H1 (cell line): ENCODE results near the gene TTC27. TPM values are rescaled to one million over a fixed set of nuclear protein-coding genes. Genes with fewer than 3 reads are reported as not detected.

Experiments used
- CTCF ChIA-PET: fragments of 300-600 bp; sonication (Branson Sonifier 250); formaldehyde crosslinking; loops from one replicate; lab custom pipeline; 2021; ENCODE audit not compliant: partially characterized antibody; lab: Charles Lee
- POLR2A ChIA-PET: fragments of 300-600 bp; sonication (Branson Sonifier 250); formaldehyde crosslinking; loops from one replicate; lab custom pipeline; 2021; ENCODE audit warnings: inconsistent platforms; ENCODE audit not compliant: partially characterized antibody; lab: Charles Lee
- DNase-seq, 2 experiments: peaks; one replicate each; pipeline versions ENCODE4 v3.0.0 to v3.0.0-alpha.2; 2010 to 2022; ENCODE audit warnings: low spot score in 2 of 2, low read depth in 1 of 2, mixed read lengths in 1 of 2
- FAIRE-seq: peaks from 2 replicates; lab custom pipeline; 2011; peaks lifted over from hg19 to GRCh38; lab: Jason Lieb, UNC
- H2AFZ ChIP-seq: 2 replicates; pipeline ENCODE4 v1.8.1; 2012; ENCODE audit warnings: low read length, inconsistent platforms
- H2AK5ac ChIP-seq: 2 replicates; pipeline ENCODE4 v1.6.1; 2013; ENCODE audit warnings: low read depth, low read length
- H2BK120ac ChIP-seq: replicated peaks from 2 replicates; pipeline ENCODE3; 2013; ENCODE audit warnings: low read depth, low read length, inconsistent platforms
- H2BK12ac ChIP-seq: 2 replicates; pipeline ENCODE4 v1.6.1; 2013; ENCODE audit warnings: low read depth, low read length
- H2BK15ac ChIP-seq: 2 replicates; pipeline ENCODE4 v1.6.1; 2013; ENCODE audit warnings: low read length
- H2BK20ac ChIP-seq: 2 replicates; pipeline ENCODE4 v1.6.1; 2013; ENCODE audit warnings: low read length
- H2BK5ac ChIP-seq: 2 replicates; pipeline ENCODE4 v1.6.1; 2013; ENCODE audit warnings: low read depth, low read length
- H3K14ac ChIP-seq: 2 replicates; pipeline ENCODE4 v1.6.1; 2013; ENCODE audit warnings: inconsistent platforms; ENCODE audit not compliant: insufficient read length
- H3K18ac ChIP-seq: 2 replicates; pipeline ENCODE4 v1.6.1; 2013; ENCODE audit warnings: low read length; ENCODE audit errors: extremely low read depth
- H3K23ac ChIP-seq: 2 replicates; pipeline ENCODE4 v1.6.1; 2013; ENCODE audit warnings: inconsistent platforms; ENCODE audit not compliant: insufficient read length
- H3K23me2 ChIP-seq: 2 replicates; pipeline ENCODE4 v1.6.1; 2013; ENCODE audit warnings: low read depth, low read length
- H3K27ac ChIP-seq: 2 replicates; pipeline ENCODE4 v1.6.1; 2011; ENCODE audit warnings: low read depth, low read length, inconsistent platforms
- H3K27me3 ChIP-seq, 4 experiments: replicated peaks in 1 of 4; 1 replicate in 1 of 4; 2 replicates in 3 of 4; pipeline versions ENCODE4 v1.6.1 to v1.8.1; 2011 to 2013; ENCODE audit warnings: low read length in 3 of 4, mild to moderate bottlenecking in 3 of 4, inconsistent platforms in 2 of 4, mixed read lengths in 2 of 4, moderate library complexity in 1 of 4; ENCODE audit not compliant: control insufficient read depth in 3 of 4, insufficient read depth in 3 of 4; ENCODE audit errors: extremely low read depth in 1 of 4
- H3K36me3 ChIP-seq, 4 experiments: 2 replicates each; pipeline versions ENCODE4 v1.6.1 to v1.8.1; 2011 to 2013; ENCODE audit warnings: mild to moderate bottlenecking in 4 of 4, low read length in 3 of 4, moderate library complexity in 2 of 4, control low read depth in 1 of 4, inconsistent platforms in 1 of 4; ENCODE audit not compliant: insufficient read depth in 4 of 4, control insufficient read depth in 2 of 4
- H3K4ac ChIP-seq: replicated peaks from 2 replicates; pipeline ENCODE3; 2013; ENCODE audit warnings: low read length, low read depth, mixed read lengths, inconsistent platforms; ENCODE audit not compliant: insufficient read length
- H3K4me1 ChIP-seq, 4 experiments: replicated peaks in 1 of 4; 1 replicate in 1 of 4; 2 replicates in 3 of 4; pipeline versions ENCODE4 v1.6.1 to v1.8.1; 2011 to 2013; ENCODE audit warnings: low read length in 3 of 4, inconsistent platforms in 2 of 4, mixed read lengths in 1 of 4; ENCODE audit not compliant: insufficient read depth in 4 of 4, control insufficient read depth in 3 of 4
- H3K4me2 ChIP-seq, 2 experiments: 2 replicates each; pipeline versions ENCODE4 v1.6.1 to v1.8.1; 2011 to 2013; ENCODE audit warnings: low read depth in 2 of 2, low read length in 2 of 2, control low read depth in 1 of 2, inconsistent platforms in 1 of 2, mild to moderate bottlenecking in 1 of 2; ENCODE audit not compliant: insufficient read depth in 1 of 2
- H3K4me3 ChIP-seq, 4 experiments: fragments of 200-600, 300-600 bp in 1 of 4; sonication (generic), shearing (Covaris generic), sonication (Bioruptor Twin) in 1 of 4; 2 replicates each; pipeline versions ENCODE4 v1.5.1 to v1.8.1; 2011 to 2016; ENCODE audit warnings: low read length in 4 of 4, low read depth in 3 of 4, control low read depth in 2 of 4, inconsistent platforms in 2 of 4, mild to moderate bottlenecking in 2 of 4, mixed read lengths in 1 of 4, moderate library complexity in 1 of 4; ENCODE audit not compliant: insufficient read depth in 2 of 4; ENCODE audit errors: extremely low read depth in 1 of 4
- H3K56ac ChIP-seq: replicated peaks from 2 replicates; pipeline ENCODE3; 2013; ENCODE audit warnings: low read depth, mild to moderate bottlenecking, mixed read lengths, low read length, inconsistent platforms; ENCODE audit not compliant: insufficient read length
- H3K79me1 ChIP-seq: 2 replicates; pipeline ENCODE4 v1.6.1; 2013; ENCODE audit warnings: low read depth, low read length, control low read depth
- H3K79me2 ChIP-seq, 2 experiments: 2 replicates each; pipeline versions ENCODE4 v1.6.1 to v1.8.1; 2012 to 2013; ENCODE audit warnings: low read length in 2 of 2, mild to moderate bottlenecking in 2 of 2, inconsistent platforms in 1 of 2; ENCODE audit not compliant: insufficient read depth in 2 of 2, control insufficient read depth in 1 of 2
- H3K9ac ChIP-seq, 4 experiments: replicated peaks in 1 of 4; 1 replicate in 1 of 4; 2 replicates in 3 of 4; pipeline versions ENCODE4 v1.6.1 to v1.8.1; 2011 to 2013; ENCODE audit warnings: low read depth in 3 of 4, low read length in 3 of 4, control low read depth in 2 of 4, mild to moderate bottlenecking in 2 of 4, moderate library complexity in 2 of 4, inconsistent platforms in 1 of 4; ENCODE audit errors: extremely low read depth in 1 of 4
- H3K9me3 ChIP-seq, 2 experiments: 2 replicates each; pipeline versions ENCODE4 v1.6.1 to v1.8.1; 2012 to 2013; ENCODE audit warnings: mild to moderate bottlenecking in 2 of 2, moderate library complexity in 2 of 2, control low read depth in 1 of 2, inconsistent platforms in 1 of 2, low read depth in 1 of 2, low read length in 1 of 2, mixed read lengths in 1 of 2; ENCODE audit not compliant: insufficient read depth in 2 of 2
- H4K20me1 ChIP-seq, 2 experiments: replicated peaks in 1 of 2; 2 replicates each; pipeline versions ENCODE3 to v1.8.1; 2011 to 2013; ENCODE audit warnings: inconsistent platforms in 2 of 2, low read length in 2 of 2, mild to moderate bottlenecking in 1 of 2; ENCODE audit not compliant: insufficient read depth in 2 of 2, control insufficient read depth in 1 of 2
- H4K5ac ChIP-seq: 2 replicates; pipeline ENCODE4 v1.6.1; 2013; ENCODE audit warnings: low read length, low read depth, mixed read lengths, inconsistent platforms; ENCODE audit not compliant: insufficient read length
- H4K8ac ChIP-seq: 2 replicates; pipeline ENCODE4 v1.8.0; 2013; ENCODE audit warnings: mild to moderate bottlenecking, moderate library complexity, low read length, inconsistent platforms; ENCODE audit not compliant: insufficient read depth; ENCODE audit errors: extremely low read depth
- H4K91ac ChIP-seq: replicated peaks from 2 replicates; pipeline ENCODE3; 2013; ENCODE audit warnings: low read length, mixed read lengths, inconsistent platforms; ENCODE audit not compliant: insufficient read length
- BACH1 ChIP-seq: IDR thresholded peaks from 2 replicates; pipeline ENCODE4 v1.6.1; 2012; ENCODE audit warnings: low read length, improper control_type of control experiment
- BRCA1 ChIP-seq: IDR thresholded peaks from 2 replicates; pipeline ENCODE4 v1.6.1; 2012; ENCODE audit warnings: low read depth, low read length, improper control_type of control experiment
- EGR1 ChIP-seq: IDR thresholded peaks from 2 replicates; pipeline ENCODE4 v1.6.1; 2011; ENCODE audit warnings: low read depth, low read length, borderline replicate concordance
- EP300 ChIP-seq, 2 experiments: IDR thresholded peaks; 1 replicate in 1 of 2; 2 replicates in 1 of 2; pipeline ENCODE4 v1.6.1; 2011 to 2012; ENCODE audit warnings: low read depth in 2 of 2, low read length in 2 of 2, mild to moderate bottlenecking in 2 of 2, borderline replicate concordance in 1 of 2, inconsistent platforms in 1 of 2, moderate library complexity in 1 of 2
- EZH2 ChIP-seq: fragments of 200-600 bp; sonication (generic); IDR thresholded peaks from 2 replicates; pipeline ENCODE4 v1.7.1; 2012; ENCODE audit warnings: low read depth, mild to moderate bottlenecking, moderate library complexity, low read length, inconsistent platforms; ENCODE audit not compliant: severe bottlenecking
- HDAC6 ChIP-seq: IDR thresholded peaks from one replicate; pipeline ENCODE4 v1.7.1; 2012; ENCODE audit warnings: low read depth, mild to moderate bottlenecking, inconsistent platforms, low read length, moderate library complexity
- PHF8 ChIP-seq: fragments of 200-600 bp; sonication (generic); conservative IDR thresholded peaks from 2 replicates; pipeline ENCODE4 v1.7.1; 2012; ENCODE audit warnings: low read depth, mild to moderate bottlenecking, inconsistent platforms, low read length, moderate library complexity
- POLR2A ChIP-seq, 2 experiments: IDR thresholded peaks; 1 replicate in 1 of 2; 2 replicates in 1 of 2; pipeline ENCODE4 v1.6.1; 2011; ENCODE audit warnings: low read depth in 2 of 2, low read length in 2 of 2, mild to moderate bottlenecking in 2 of 2; ENCODE audit errors: control extremely low read depth in 1 of 2
- RBBP5 ChIP-seq: IDR thresholded peaks from 2 replicates; pipeline ENCODE4 v1.7.1; 2012; ENCODE audit warnings: low read depth, mild to moderate bottlenecking, inconsistent platforms, low read length, moderate library complexity, borderline replicate concordance
- RNF2 ChIP-seq: fragments of 200-900, 300-1000 bp; sonication (generic); IDR thresholded peaks from 2 replicates; pipeline ENCODE4 v1.7.1; 2016; ENCODE audit warnings: borderline replicate concordance, low read depth, mild to moderate bottlenecking, antibody characterized with exemption, low read length; ENCODE audit not compliant: poor library complexity, severe bottlenecking; ENCODE audit errors: missing control alignments
- RXRA ChIP-seq: IDR thresholded peaks from 2 replicates; pipeline ENCODE4 v1.6.1; 2011; ENCODE audit warnings: low read depth, mild to moderate bottlenecking, low read length, moderate library complexity; ENCODE audit not compliant: insufficient read depth
- SP4 ChIP-seq: IDR thresholded peaks from 2 replicates; pipeline ENCODE4 v1.6.1; 2012; ENCODE audit warnings: low read length, inconsistent platforms
- SRF ChIP-seq: IDR thresholded peaks from 2 replicates; pipeline ENCODE4 v1.6.1; 2011; ENCODE audit warnings: mild to moderate bottlenecking, low read depth, low read length, moderate library complexity
- TBP ChIP-seq: IDR thresholded peaks from 2 replicates; pipeline ENCODE4 v1.6.1; 2011; ENCODE audit warnings: low read depth, low read length, improper control_type of control experiment
- ZNF274 ChIP-seq: IDR thresholded peaks from 2 replicates; pipeline ENCODE4 v1.7.0; 2012; ENCODE audit warnings: low read length, borderline replicate concordance; ENCODE audit errors: extremely low read depth
- WGBS, 2 experiments: shearing (Covaris generic) in 1 of 2; methylation state at CpG; one replicate each; pipeline versions ENCODE4 v1.1.6 to v1.1.7; 2013 to 2015; ENCODE audit warnings: low lambda C conversion rate in 2 of 2, mixed read lengths in 2 of 2, inconsistent platforms in 1 of 2, low coverage in 1 of 2, missing lambda C conversion rate in 1 of 2; ENCODE audit not compliant: insufficient replicate concordance in 2 of 2, insufficient coverage in 1 of 2, insufficient read length in 1 of 2; ENCODE audit errors: extremely low coverage in 1 of 2, missing lambda C conversion rate in 1 of 2; 5-methylcytosine and 5-hydroxymethylcytosine counted together
- polyA plus RNA-seq, 7 experiments: library from polyadenylated mRNA; depleted of rRNA in 3 of 7; stranded (reverse) in 5 of 7; unstranded in 2 of 7; fragments of >200 nt in 5 of 7; fragments of 200-250 nt in 2 of 7; gene quantifications; 1 replicate in 5 of 7; 2 replicates in 1 of 7; 4 replicates in 1 of 7; pipeline versions ENCODE4 v1.2.1 to v1.2.3, GENCODE V29; 2011 to 2013; ENCODE audit warnings: missing spikeins in 2 of 7, mixed read lengths in 2 of 7
- total RNA-seq: library from RNA; stranded (reverse); fragmentation: NEBNext Ultra II Directional; extraction: Animal tissue kit (Norgen Biotek cat#: 25700); gene quantifications from 2 replicates; pipeline ENCODE4 v1.2.1, GENCODE V29; 2021

TTC27 gene
- total and polyA plus RNA-seq, 2 of the 8 experiments (the other 6 are each of a cell fraction or from before 2014, with no cell fraction given): 13.8 to 29.1 TPM

DNA sequence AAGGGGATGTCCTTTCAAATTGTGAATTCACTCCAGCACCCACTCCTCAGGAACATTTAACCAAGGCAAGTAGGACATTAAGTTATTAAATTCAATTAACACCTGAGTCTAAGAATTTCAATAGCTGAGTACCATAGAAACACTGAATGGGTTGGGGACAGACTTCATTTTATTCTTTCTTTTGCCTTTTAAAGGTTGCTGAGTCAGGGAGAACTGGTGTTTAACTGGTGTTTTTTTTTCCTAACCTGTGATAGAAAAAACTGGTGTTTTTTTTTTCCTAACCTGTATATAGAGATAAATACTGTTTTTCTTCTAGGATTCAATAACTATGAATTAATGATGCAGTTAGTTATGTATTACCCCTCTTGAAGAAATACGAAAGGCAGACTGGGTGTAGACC lies 38.9 kb downstream of the TTC27 start:
- no peak overlapping the region for H3K4ac ChIP-seq
- no peak overlapping the region for H3K23ac ChIP-seq
- no peaks in the 10 kb centered on the region for H3K27me3 ChIP-seq
- H2BK15ac ChIP-seq: no peak overlapping the region
- no peaks in the 10 kb centered on the region; a peak in 1 of 4 replicates for H3K79me2 ChIP-seq
- no peak overlapping the region for H2AK5ac ChIP-seq
- H4K5ac ChIP-seq: no peak overlapping the region
- H3K18ac ChIP-seq: no peak overlapping the region
- H3K14ac ChIP-seq: no peak overlapping the region
- WGBS, 2 experiments: 100% methylated on average over 1 of the region's 1 CpG; no CpG with 5 or more reads in 1 of the 2 experiments
- H4K8ac ChIP-seq: no peak overlapping the region
- H3K4me2 ChIP-seq: no peak overlapping the region
- H3K27ac ChIP-seq: no peak overlapping the region
- H3K9me3 ChIP-seq: no peaks in the 10 kb centered on the region
- FAIRE-seq: no peak
- DNase-seq: no peak
- H2BK5ac ChIP-seq: no peak overlapping the region
- no peak overlapping the region for H2BK20ac ChIP-seq
- no peak overlapping the region for H2BK120ac ChIP-seq
- H3K9ac ChIP-seq: no peak overlapping the region
- H4K20me1 ChIP-seq: no peaks in the 10 kb centered on the region
- ChIA-PET POLR2A (no interaction called here), CTCF (no interaction called here)
- H3K79me1 ChIP-seq: no peaks in the 10 kb centered on the region
- no peak overlapping the region for H2AFZ ChIP-seq
- no peak overlapping the region for H4K91ac ChIP-seq
- no peaks in the 10 kb centered on the region for H3K23me2 ChIP-seq
- H3K36me3 ChIP-seq: peaks cover 0 to 4% (median 0%) of the 10 kb centered on the region in 4 experiments; a peak in 1 of 8 replicates
- no peak overlapping the region for H3K56ac ChIP-seq
- no peak overlapping the region for H2BK12ac ChIP-seq
- H3K4me3 ChIP-seq: no peak overlapping the region
- H3K4me1 ChIP-seq: no peaks in the 10 kb centered on the region
- no peak for TF ChIP-seq ZNF274
- no peak for TF ChIP-seq TBP
- TF ChIP-seq HDAC6: no peak
- TF ChIP-seq BRCA1: no peak
- TF ChIP-seq EP300 (IDR thresholded peaks at IDR 0.05; ENCODE audit: borderline replicate concordance in 1 of 2, low read depth in 2 of 2, low read length in 2 of 2): no peak
- TF ChIP-seq EGR1: no peak
- TF ChIP-seq RXRA: no peak
- no peak for TF ChIP-seq SP4
- no peak for TF ChIP-seq EZH2
- TF ChIP-seq BACH1: no peak
- no peak for TF ChIP-seq RNF2
- TF ChIP-seq SRF: no peak
- no peak for TF ChIP-seq POLR2A (IDR thresholded peaks at IDR 0.05; ENCODE audit: control extremely low read depth in 1 of 2, low read depth in 2 of 2, low read length in 2 of 2)
- no peak for TF ChIP-seq PHF8
- no peak for TF ChIP-seq RBBP5
